HCT116 (cell line): Measurements from ENCODE around the gene RPL35. TPM values are rescaled to one million over a fixed set of nuclear protein-coding genes. Genes with fewer than 3 reads are reported as not detected.

Experiments used
- ATAC-seq: fragments of 200-7000 bp; cut with Tn5 transposase; 2 replicates; pipeline ENCODE4 v1.9.1; 2020; ENCODE audit warnings: mild to moderate bottlenecking, moderate library complexity
- BruUV-seq: library from RNA; stranded (reverse); fragments of 400-500 nt; replicated peaks from 2 replicates; lab custom pipeline; 2021; lab: Mats Ljungman, UMichigan
- CTCF ChIA-PET: fragments of 300-600 bp; sonication (Branson Sonifier 250); formaldehyde crosslinking; loops from one replicate; lab custom pipeline; 2021; ENCODE audit warnings: antibody characterized with exemption; lab: Charles Lee
- POLR2A ChIA-PET: fragments of 300-600, 350-600 bp; sonication (Branson Sonifier 250); formaldehyde crosslinking; loops from one replicate; lab custom pipeline; 2021; ENCODE audit warnings: antibody characterized with exemption; lab: Charles Lee
- RAD21 ChIA-PET, 2 experiments: fragments of 300-600 bp; sonication (Branson Sonifier 250); formaldehyde crosslinking; loops; one replicate each; lab custom pipeline; 2023; ENCODE audit warnings: low total read pairs in 2 of 2; ENCODE audit not compliant: uncharacterized antibody in 2 of 2, unreplicated experiment in 2 of 2, low non-redundant PET in 1 of 2; lab: Charles Lee
- DNase-seq: peaks from one replicate; pipeline ENCODE4 v3.0.0-alpha.2; 2010; ENCODE audit warnings: low read depth, low spot score
- H2AFZ ChIP-seq: fragments of 200-600 bp; shearing (Covaris generic), sonication (generic); 2 replicates; pipeline ENCODE4 v1.6.1; 2017; ENCODE audit warnings: low read depth, mixed run types, mixed read lengths, antibody characterized with exemption, low read length; ENCODE audit not compliant: poor library complexity, severe bottlenecking
- H3K27ac ChIP-seq: 2 replicates; pipeline ENCODE4 v1.5.1; 2012; ENCODE audit warnings: low read depth, low read length
- H3K27me3 ChIP-seq: fragments of 200-600 bp; sonication (generic); 2 replicates; pipeline ENCODE4 v1.6.1; 2016; ENCODE audit warnings: mixed run types, low read length, mixed read lengths; ENCODE audit not compliant: insufficient read depth
- H3K36me3 ChIP-seq, 2 experiments: fragments of 200-500 bp in 1 of 2; fragments of 200-600 bp in 1 of 2; sonication (Bioruptor generic) in 1 of 2; sonication (generic) in 1 of 2; 2 replicates each; pipeline versions ENCODE4 v1.5.1 to v1.6.1; 2014 to 2016; ENCODE audit warnings: low read length in 2 of 2, inconsistent platforms in 1 of 2, mixed read lengths in 1 of 2, mixed run types in 1 of 2; ENCODE audit not compliant: insufficient read depth in 2 of 2, control insufficient read depth in 1 of 2
- H3K4me1 ChIP-seq, 2 experiments: fragments of 200-600 bp in 1 of 2; sonication (generic) in 1 of 2; 2 replicates each; pipeline versions ENCODE4 v1.5.1 to v1.6.1; 2012 to 2017; ENCODE audit warnings: low read length in 2 of 2, inconsistent platforms in 1 of 2, mild to moderate bottlenecking in 1 of 2, mixed read lengths in 1 of 2, mixed run types in 1 of 2, moderate library complexity in 1 of 2; ENCODE audit not compliant: insufficient read depth in 2 of 2, control insufficient read depth in 1 of 2
- H3K4me2 ChIP-seq: fragments of 200-600 bp; sonication (generic); 2 replicates; pipeline ENCODE4 v1.6.1; 2017; ENCODE audit warnings: mixed run types, low read length, mixed read lengths
- H3K4me3 ChIP-seq, 2 experiments: fragments of 200-600 bp in 1 of 2; sonication (generic) in 1 of 2; replicated peaks in 1 of 2; 2 replicates each; pipeline ENCODE4 v1.5.1; 2011 to 2016; ENCODE audit warnings: low read length in 2 of 2, control low read depth in 1 of 2, low read depth in 1 of 2, mild to moderate bottlenecking in 1 of 2, mixed read lengths in 1 of 2, mixed run types in 1 of 2
- H3K79me2 ChIP-seq: fragments of 200-600 bp; sonication (generic); 2 replicates; pipeline ENCODE4 v1.6.1; 2017; ENCODE audit warnings: mild to moderate bottlenecking, mixed run types, low read length, moderate library complexity, mixed read lengths; ENCODE audit not compliant: insufficient read depth
- H3K9ac ChIP-seq: fragments of 200-600 bp; sonication (generic); 2 replicates; pipeline ENCODE4 v1.6.1; 2016; ENCODE audit warnings: low read length, mixed read lengths
- H3K9me2 ChIP-seq: fragments of 200-600 bp; sonication (generic), shearing (Covaris generic); 2 replicates; pipeline ENCODE4 v1.6.1; 2017; ENCODE audit warnings: mixed run types, mild to moderate bottlenecking, moderate library complexity; ENCODE audit not compliant: insufficient read depth
- H3K9me3 ChIP-seq, 2 experiments: fragments of 200-500 bp in 1 of 2; fragments of 200-600 bp in 1 of 2; sonication (Bioruptor generic) in 1 of 2; sonication (generic) in 1 of 2; 2 replicates each; pipeline ENCODE4 v1.6.1; 2014 to 2017; ENCODE audit warnings: low read length in 2 of 2, mixed read lengths in 2 of 2, inconsistent platforms in 1 of 2, low read depth in 1 of 2, mild to moderate bottlenecking in 1 of 2, mixed run types in 1 of 2, moderate library complexity in 1 of 2; ENCODE audit not compliant: control insufficient read depth in 1 of 2, insufficient read depth in 1 of 2
- H4K20me1 ChIP-seq: fragments of 200-600 bp; sonication (generic), shearing (Covaris generic); 2 replicates; pipeline ENCODE4 v1.6.1; 2017; ENCODE audit warnings: mixed run types, mild to moderate bottlenecking, moderate library complexity; ENCODE audit not compliant: insufficient read depth
- ATF3 ChIP-seq: IDR thresholded peaks from 2 replicates; pipeline ENCODE4 v1.6.1; 2012
- CEBPB ChIP-seq: IDR thresholded peaks from 2 replicates; pipeline ENCODE4 v1.6.1; 2012; ENCODE audit warnings: low read depth
- EGR1 ChIP-seq: IDR thresholded peaks from 2 replicates; pipeline ENCODE4 v1.6.1; 2012; ENCODE audit warnings: low read depth
- ELF1 ChIP-seq: IDR thresholded peaks from 2 replicates; pipeline ENCODE4 v1.6.1; 2012; ENCODE audit warnings: low read depth, borderline replicate concordance
- EZH2 ChIP-seq: fragments of 200-600 bp; sonication (generic); IDR thresholded peaks from 2 replicates; pipeline ENCODE4 v1.6.1; 2017; ENCODE audit warnings: antibody characterized with exemption, mixed run types
- FOSL1 ChIP-seq: IDR thresholded peaks from 2 replicates; pipeline ENCODE4 v1.6.1; 2012; ENCODE audit warnings: low read depth
- JUND ChIP-seq: IDR thresholded peaks from 2 replicates; pipeline ENCODE4 v1.6.1; 2012
- MAX ChIP-seq: IDR thresholded peaks from 2 replicates; pipeline ENCODE4 v1.6.1; 2012
- POLR2AphosphoS5 ChIP-seq: IDR thresholded peaks from 2 replicates; pipeline ENCODE4 v1.6.1; 2011; ENCODE audit warnings: mild to moderate bottlenecking, low read depth, low read length, moderate library complexity
- REST ChIP-seq: IDR thresholded peaks from 2 replicates; pipeline ENCODE4 v1.6.1; 2012; ENCODE audit warnings: low read depth
- SRF ChIP-seq: IDR thresholded peaks from 2 replicates; pipeline ENCODE4 v1.6.1; 2012; ENCODE audit warnings: low read depth
- ZBTB33 ChIP-seq: IDR thresholded peaks from 2 replicates; pipeline ENCODE4 v1.6.1; 2011; ENCODE audit warnings: mild to moderate bottlenecking, low read length, moderate library complexity; ENCODE audit not compliant: insufficient replicate concordance; ENCODE audit errors: extremely low read depth
- ZNF274 ChIP-seq: fragments of 200-500 bp; sonication (Bioruptor generic); IDR thresholded peaks from 2 replicates; pipeline ENCODE4 v1.6.1; 2014; ENCODE audit warnings: mild to moderate bottlenecking, low read depth, low read length, inconsistent platforms
- intact Hi-C: fragments of 100-400 bp; cut with micrococcal nuclease; formaldehyde crosslinking; loops from 2 replicates; pipeline ENCODE4 v1.10.0; 2022
- total RNA-seq: library from RNA; stranded (reverse); gene quantifications from one replicate; pipeline ENCODE4 v1.2.1, GENCODE V29; 2021; ENCODE audit not compliant: unreplicated experiment

RPL35 gene
- total RNA-seq, 1 experiment from 2014 or later, result 1,754 TPM

GRCh38 chr9:124831642-124832364, 30.0 kb downstream of the RPL35 start:
- ChIA-PET RAD21 (no interaction called here), CTCF (interaction anchor here (1.0 to 2.7 kb wide), 4 partner anchors 9 to 60 kb away, joined by 3 to 17 read pairs (median 7); partner anchors contain the start of genes NR6A1 and WDR38), POLR2A (interaction anchor here (1.2 kb wide), 1 partner anchor 12 kb away, joined by 3 read pairs; no protein-coding TSS in a partner anchor)
- Histone ChIP-seq H3K9ac (no peak overlapping the region), H3K27ac (no peak overlapping the region), H3K79me2 (no peaks in the 10 kb centered on the region), H3K4me3 (no peak overlapping the region), H2AFZ (no peak overlapping the region), H3K9me2 (no peaks in the 10 kb centered on the region), H3K9me3 (no peaks in the 10 kb centered on the region), H3K4me2 (no peak overlapping the region), H4K20me1 (no peaks in the 10 kb centered on the region), H3K27me3 (no peaks in the 10 kb centered on the region), H3K4me1 (peaks cover 38 to 52% of the 10 kb centered on the region in 2 experiments), H3K36me3 (no peaks in the 10 kb centered on the region)
- DNase-seq (no peak), ATAC-seq (no peak)
- intact Hi-C loops, result no loop called here
- no TSS peak for BruUV-seq
- TF ChIP-seq CEBPB (no peak), FOSL1 (no peak), MAX (no peak), ELF1 (no peak), POLR2AphosphoS5 (no peak), ATF3 (no peak), ZNF274 (no peak), JUND (no peak), SRF (no peak)

GRCh38 chr9:124830593-124830992, 31.2 kb downstream of the RPL35 start:
- no peaks in the 10 kb centered on the region for H3K36me3 ChIP-seq
- H3K9me2 ChIP-seq, result no peaks in the 10 kb centered on the region
- CTCF ChIA-PET, result interaction anchor here (0.8 to 2.7 kb wide), 2 partner anchors 10 to 22 kb away, joined by 3 to 17 read pairs; no protein-coding TSS in a partner anchor
- no peak overlapping the region for H3K4me2 ChIP-seq
- DNase-seq, result no peak
- no peaks in the 10 kb centered on the region for H3K27me3 ChIP-seq
- H2AFZ ChIP-seq, result no peak overlapping the region
- BruUV-seq, result no TSS peak
- no peaks in the 10 kb centered on the region for H3K79me2 ChIP-seq
- intact Hi-C loops, result no loop called here
- POLR2A ChIA-PET, result no interaction called here
- H3K9me3 ChIP-seq, result no peaks in the 10 kb centered on the region
- H4K20me1 ChIP-seq, result no peaks in the 10 kb centered on the region
- RAD21 ChIA-PET, result no interaction called here
- H3K4me1 ChIP-seq, result peaks cover 32 to 42% of the 10 kb centered on the region in 2 experiments
- no peak overlapping the region for H3K9ac ChIP-seq
- no peak for ATAC-seq
- no peak overlapping the region for H3K4me3 ChIP-seq
- H3K27ac ChIP-seq, result no peak overlapping the region
- TF ChIP-seq EGR1, result no peak
- TF ChIP-seq CEBPB, result no peak
- no peak for TF ChIP-seq POLR2AphosphoS5
- TF ChIP-seq SRF, result no peak
- TF ChIP-seq FOSL1, result no peak
- TF ChIP-seq REST, result no peak
- no peak for TF ChIP-seq ELF1
- no peak for TF ChIP-seq EZH2
- TF ChIP-seq ZBTB33, result no peak
